AG09319 (cell line): Measurements from ENCODE around the gene CELF2.

Experiments used
- DNase-seq: peaks from one replicate; pipeline ENCODE4 v3.0.0-alpha.2; 2010; ENCODE audit warnings: low read depth; ENCODE audit errors: extremely low read depth
- TF ChIP-seq, protein P1 (sequence below): IDR thresholded peaks from 2 replicates; pipeline ENCODE4 v1.5.1; 2011; ENCODE audit warnings: low read depth, mild to moderate bottlenecking, inconsistent platforms, low read length, moderate library complexity

CELF2 gene

DNA sequence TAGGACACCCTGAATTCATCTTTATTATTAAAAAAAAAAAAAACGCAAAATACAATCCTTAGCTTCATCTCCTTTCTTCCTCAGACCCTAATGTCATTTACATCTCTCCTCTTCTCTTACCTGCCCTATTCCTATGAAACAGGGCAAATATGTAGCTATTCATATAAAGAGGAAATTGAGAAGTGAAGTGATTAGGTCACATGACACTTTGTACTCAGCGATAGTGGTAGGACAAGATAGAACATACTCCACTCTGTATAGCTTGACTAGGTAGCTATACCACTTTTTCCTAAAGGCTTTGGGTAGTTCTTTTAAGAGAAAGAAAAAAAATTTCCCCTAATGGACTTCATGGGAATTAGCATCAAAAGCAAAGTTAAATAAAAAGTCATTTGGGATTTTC is 6.2 kb upstream of the CELF2 start:
- no peak for DNase-seq
- TF ChIP-seq, protein P1, sequence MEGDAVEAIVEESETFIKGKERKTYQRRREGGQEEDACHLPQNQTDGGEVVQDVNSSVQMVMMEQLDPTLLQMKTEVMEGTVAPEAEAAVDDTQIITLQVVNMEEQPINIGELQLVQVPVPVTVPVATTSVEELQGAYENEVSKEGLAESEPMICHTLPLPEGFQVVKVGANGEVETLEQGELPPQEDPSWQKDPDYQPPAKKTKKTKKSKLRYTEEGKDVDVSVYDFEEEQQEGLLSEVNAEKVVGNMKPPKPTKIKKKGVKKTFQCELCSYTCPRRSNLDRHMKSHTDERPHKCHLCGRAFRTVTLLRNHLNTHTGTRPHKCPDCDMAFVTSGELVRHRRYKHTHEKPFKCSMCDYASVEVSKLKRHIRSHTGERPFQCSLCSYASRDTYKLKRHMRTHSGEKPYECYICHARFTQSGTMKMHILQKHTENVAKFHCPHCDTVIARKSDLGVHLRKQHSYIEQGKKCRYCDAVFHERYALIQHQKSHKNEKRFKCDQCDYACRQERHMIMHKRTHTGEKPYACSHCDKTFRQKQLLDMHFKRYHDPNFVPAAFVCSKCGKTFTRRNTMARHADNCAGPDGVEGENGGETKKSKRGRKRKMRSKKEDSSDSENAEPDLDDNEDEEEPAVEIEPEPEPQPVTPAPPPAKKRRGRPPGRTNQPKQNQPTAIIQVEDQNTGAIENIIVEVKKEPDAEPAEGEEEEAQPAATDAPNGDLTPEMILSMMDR, result no peak

DNA sequence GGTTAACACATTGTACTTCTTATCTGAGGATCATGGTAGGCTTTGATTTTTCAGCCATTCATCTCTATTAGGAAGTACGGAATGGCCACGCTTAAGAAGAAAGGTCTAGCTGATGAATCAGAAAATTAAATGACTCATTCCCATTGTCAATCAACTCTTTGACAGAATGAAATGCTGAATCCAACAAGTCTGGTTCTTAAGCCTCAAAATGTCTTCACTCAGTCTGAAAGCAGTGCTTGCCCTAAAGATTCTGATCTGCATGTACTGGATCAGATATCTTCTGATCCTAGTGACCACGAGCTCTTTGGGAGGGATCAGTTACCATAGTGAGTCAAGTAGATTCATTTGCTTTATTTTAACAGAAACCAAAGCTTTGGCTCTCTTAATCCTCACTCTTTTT is 5.7 kb upstream of the CELF2 start:
- no peak for DNase-seq
- TF ChIP-seq, protein P1, result no peak

- DNase-seq, result no peak
Measured at GRCh38 chr10:11012421-11013295, 5.0 kb upstream of the CELF2 start.

GRCh38 chr10:11013836-11014235 is 3.8 kb upstream of the CELF2 start:
- no peak for DNase-seq
- TF ChIP-seq, protein P1, result no peak

More at GRCh38 chr10:11012421-11013295, 5.0 kb upstream of the CELF2 start:
- TF ChIP-seq, protein P1, result no peak

GRCh38 chr10:11014671-11015445 is 2.8 kb upstream of the CELF2 start:
- TF ChIP-seq, protein P1, result no peak
- DNase-seq, result no peak

DNA sequence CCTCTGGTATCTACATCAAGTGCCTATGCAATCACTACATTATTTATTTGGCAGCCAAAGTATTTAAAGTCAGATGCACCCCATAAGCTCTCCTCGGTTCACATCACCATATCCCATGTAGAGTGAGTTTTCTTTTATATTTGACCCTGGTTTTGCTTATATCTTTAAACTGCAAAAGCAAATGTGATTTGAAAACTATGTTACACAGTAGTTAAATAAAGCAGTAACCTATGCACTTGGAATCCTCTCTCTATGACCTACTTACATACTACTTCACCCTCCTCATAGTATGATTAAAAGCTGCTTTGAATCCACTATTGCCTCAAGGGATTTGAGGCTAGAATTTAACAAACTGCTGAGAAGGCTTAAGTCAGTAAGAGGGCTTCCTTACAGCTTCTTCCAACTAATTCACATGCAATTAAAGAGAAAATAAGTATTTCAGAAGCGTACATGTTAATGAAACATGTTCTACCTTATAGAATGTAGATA is 2.2 kb upstream of the CELF2 start:
- TF ChIP-seq, protein P1, result no peak
- DNase-seq, result no peak

DNA sequence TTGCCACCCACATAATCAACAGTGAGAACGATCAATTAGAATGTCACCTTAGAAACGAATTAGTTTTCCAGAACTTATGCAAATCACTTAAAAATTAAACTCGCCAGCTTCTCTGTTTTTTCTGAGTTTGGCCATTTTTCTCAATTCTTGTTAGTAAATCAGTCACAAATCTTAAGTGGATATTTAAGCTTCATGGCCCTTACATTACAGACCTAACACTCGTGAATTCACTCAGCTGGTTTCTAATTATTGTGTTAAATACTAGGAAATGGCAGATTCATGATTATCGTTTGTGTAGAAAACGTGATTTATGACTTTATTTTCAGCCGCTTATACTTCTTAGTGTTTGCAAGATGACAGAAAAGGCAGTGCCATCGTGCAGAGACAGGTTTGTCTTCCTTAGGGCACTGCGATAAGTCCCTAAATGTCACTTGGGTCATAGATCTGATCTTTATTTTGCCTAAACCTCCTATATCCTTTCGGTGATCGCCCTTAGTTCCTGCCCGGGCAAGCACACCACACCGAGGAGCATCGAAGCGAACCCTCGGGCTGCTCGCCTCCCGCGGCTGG is 587 bp upstream of the CELF2 start:
- DNase-seq, result no peak
- TF ChIP-seq, protein P1, result no peak
